ENCODE measurements around the gene ARPC1A.
"Not testable (repeated sequence)": the region's sequence is repeated elsewhere in the genome, so short reads cannot be mapped to it uniquely, and the experiment has no call there.

Gene ARPC1A

DNA sequence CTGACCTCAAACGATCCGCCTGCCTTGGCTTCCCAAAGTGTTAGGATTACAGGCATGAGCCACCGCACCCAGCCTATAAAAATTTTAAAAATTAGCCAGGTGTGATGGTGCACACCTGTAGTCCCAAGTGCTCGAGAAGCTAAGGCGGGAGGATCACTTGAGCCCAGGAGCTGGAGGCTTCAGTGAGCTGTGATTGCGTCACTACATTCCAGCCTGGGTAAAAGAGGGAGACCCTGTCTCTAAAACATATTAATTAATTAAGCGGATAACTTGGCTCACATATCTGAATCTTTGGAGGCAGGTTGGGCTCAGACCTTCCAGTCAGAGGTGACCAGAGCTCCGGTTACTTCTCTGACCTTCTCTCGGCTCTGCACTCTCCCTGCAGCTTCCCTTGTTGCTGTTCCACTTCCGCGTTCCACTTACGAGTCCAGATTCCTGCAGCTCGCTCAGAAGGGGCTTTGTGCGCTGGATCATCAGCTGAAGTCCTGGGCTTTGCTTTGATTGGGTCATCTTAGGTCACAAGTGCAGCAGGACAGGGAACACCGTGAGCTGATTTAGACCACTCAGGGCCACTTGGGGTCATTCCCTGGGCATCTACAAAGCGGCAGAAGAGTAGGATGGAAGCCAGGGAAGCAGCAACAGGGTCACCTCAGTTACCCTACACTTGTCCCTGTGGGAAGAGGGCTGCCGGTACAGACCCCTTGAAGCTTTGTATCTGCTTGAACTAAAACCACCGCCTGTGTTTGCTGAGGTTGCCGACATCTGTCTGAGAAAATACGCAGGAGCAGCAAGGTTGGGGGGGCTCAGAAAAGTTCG is 46.8 kb downstream of the ARPC1A start:
- DNase-seq, result no peak

DNA sequence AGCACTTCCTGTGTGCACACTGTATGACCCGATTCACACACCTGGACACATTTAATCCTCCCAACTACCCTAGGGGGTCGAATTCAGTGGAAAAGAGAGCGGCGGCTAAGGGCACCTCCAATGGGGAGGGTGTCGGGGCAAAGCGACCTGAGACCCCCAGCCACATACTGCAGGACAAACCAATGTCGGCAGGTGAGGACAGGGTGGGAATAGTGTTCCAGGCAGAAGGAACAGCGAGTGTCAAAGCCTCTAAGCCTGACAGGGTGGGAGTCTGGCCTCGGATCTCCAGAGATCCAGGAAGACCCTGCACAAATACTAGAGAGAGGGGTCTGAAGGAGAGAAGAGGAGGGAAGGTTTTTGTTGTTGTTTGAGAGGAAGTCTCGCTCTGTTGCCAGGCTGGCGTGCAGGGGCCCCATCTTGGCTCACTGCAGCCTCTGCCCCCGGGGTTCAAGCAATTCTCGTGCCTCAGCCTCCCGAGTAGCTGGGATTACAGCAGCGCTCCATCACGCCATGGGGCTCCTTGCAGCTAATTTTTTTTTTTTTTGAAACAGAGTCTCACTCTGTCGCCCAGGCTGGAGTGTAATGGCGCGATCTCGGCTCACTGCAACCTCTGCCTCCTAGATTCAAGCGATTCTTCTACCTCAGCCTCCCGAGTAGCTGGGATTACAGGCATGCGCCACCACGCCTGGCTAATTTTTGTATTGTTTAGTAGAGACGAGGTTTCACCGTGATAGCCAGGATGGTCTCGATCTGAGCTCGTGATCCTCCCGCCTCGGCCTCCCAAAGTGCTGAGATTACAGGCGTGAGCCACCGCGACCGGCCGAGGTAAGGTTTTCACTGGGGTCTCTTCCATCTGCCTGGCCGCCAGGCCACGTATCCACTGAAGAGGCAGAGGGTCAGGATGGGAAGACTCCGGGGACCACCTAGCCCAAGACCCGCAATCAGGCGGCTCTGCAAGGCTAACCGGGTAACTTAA is 47.7 kb downstream of the ARPC1A start:
- DNase-seq, result no peak

DNA sequence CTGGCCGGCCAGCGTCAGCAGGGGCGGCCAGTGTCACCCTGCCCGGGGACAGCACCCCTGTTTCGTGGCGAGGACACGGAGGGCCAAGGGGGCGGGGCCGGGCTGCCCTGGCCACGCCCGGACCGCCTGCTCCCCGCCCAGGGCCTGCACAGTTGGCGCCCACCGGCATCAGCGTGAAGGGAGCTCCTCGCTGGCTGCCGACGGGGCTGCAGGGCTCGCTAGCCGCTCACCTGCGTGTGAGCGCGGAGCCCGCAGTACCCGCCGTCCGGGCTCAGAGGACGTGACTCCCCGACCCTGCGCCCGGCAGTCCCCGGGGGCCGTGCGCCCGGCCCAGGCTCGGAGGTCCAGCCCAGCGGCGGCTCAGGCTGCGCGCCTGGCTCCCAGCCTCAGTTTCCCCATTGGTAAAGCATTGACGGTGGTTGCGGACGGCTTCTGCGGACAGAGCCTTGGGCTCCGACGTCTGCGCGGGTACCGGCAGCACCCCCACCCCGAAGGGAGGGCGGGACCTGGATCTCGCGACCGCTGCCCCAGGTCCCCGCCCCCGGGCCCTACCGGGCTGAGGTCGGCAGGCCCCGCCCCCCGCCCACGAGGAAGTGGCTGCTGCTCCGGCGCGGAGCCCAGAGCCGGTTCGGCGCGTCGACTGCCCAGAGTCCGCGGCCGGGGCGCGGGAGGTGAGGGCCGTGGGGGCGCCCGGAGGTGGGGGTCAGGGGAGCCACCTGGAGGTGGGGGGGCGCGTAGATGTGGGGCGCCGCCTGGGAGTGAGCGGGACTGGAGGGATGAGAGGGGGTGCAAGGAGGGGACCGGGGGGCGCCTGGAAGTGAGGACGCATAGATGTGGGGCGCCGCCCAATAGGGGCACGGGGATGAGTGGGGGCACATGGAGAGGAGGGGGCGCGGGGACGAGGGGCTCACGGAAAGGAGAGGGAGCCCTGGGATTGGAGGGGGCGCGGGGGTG is 48.7 kb downstream of the ARPC1A start, which contains the start of gene ARPC1B:
TSS of gene ARPC1B (plus strand) at position 620 of the 954 bp plus-strand sequence. CDS start 10,985 bp downstream, outside the sequence.
- DNase-seq, result peak; percentile 95

DNA sequence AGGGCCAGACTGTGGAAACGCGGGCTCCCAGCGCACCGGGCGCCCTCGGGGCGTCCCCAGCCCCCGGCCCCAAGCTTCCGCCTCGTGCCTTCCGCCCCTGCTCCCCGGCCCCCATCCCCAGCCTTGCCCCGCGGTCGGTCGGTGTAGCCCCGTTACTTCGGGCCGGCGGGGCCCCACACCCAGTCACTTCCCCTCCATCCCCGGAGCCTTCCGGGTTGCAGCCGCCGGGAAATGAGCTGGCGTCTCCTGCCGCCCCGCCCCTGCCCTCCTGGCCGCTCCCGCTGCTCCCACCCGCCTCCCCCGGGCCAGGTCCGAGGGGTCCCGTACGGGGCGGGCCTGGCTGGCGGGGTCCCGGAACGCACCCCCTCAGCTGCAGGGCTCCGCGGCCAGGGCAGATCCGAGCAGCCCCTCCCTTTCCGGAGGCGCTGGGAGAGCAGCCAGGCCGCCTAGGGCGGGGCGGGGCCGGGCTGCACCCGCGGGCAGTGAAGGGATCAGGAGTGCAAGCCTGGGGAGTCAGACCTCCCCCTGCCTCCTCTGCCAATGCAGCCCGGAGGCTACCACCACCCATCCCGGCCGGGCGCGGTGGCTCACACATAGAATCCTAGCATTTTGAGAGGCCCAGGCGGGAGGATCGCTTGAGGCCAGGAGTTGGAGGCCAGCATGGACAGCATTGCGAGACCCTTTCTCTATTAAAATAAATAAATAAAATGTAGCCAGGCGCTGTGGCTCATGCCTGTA is 49.5 kb downstream of the ARPC1A start:
- DNase-seq, result peak; percentile 89

DNA sequence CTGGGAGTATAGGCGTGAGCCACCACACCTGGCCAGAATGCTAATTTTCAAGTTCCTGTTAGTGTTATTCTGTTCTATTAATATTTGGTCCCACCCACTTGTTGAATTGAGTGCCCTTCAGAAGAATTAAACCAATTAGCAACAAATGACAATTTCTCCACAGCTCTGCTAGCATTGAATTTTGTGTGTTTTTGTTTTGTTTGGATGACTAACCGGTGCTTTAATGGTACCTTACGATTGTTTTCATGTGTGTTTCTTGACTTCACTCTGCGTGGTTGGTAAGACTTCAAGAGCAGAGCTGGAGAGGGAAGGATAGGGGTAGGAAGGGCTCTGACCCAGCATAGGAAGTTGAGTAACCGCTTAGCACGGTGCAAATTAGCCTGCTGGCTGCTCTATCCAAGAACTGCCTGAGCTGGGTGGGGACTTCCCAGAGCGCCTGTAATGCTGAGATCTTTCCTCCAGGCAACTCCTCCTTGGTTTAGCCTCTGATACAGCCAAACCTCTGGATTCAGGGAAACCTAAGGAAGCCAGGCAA is 53.4 kb downstream of the ARPC1A start:
- peak; percentile 84 for DNase-seq

DNA sequence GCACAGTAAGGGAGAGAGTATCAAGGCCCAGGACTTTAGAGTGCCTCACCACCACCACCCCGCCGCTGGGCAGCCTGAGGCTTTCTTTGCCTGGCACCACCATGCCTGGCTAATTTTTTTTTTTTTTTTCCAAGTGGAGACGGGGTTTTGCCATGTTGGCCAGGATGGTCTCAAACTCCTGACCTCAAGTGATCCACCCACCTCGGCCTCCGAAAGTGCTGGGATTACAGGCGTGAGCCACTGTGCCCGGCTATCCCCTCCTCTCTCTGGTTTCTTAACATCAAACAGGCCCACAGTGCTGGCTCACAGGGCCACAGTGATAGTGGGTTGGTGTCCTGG is 54.0 kb downstream of the ARPC1A start:
- DNase-seq, result not testable (repeated sequence)

DNA sequence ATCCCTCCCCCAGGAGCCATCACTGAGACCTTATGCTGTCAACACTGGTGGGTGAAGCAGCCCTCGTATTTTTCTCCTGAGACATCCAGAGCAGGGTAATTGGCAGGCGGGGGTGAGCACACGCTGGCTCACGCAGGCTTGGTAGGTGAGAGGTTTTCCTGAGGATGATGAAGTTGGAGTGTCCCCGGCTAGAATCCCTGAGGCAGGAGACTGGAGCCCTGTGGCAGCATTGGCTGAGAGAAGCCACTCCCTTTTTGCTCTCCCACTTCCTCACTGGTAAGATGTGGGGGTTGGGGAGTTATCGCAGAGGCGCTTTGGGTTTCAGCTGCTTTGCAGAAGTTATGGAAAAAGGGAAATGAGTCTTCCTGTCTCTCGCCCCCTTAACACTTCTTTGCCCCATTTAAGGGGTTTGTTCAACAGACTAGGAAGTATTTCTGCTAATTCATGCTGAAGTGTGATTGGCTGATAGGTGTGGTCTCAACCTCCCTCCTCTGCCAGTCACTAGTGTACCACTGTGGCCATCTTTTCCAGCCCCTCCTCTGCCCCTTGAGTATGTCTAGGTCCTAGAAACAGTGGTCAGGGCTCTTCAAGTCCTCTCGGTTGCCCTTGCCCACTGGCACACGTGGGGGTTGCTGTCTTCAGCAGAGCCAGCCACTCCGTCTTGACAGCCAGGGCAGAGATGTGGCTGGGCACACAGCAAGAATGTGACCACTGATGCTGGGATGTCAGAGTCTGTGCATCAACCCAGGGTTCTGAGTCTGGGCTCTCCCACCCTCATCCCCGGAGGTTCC is 54.5 kb downstream of the ARPC1A start:
- DNase-seq, result peak; percentile 76

DNA sequence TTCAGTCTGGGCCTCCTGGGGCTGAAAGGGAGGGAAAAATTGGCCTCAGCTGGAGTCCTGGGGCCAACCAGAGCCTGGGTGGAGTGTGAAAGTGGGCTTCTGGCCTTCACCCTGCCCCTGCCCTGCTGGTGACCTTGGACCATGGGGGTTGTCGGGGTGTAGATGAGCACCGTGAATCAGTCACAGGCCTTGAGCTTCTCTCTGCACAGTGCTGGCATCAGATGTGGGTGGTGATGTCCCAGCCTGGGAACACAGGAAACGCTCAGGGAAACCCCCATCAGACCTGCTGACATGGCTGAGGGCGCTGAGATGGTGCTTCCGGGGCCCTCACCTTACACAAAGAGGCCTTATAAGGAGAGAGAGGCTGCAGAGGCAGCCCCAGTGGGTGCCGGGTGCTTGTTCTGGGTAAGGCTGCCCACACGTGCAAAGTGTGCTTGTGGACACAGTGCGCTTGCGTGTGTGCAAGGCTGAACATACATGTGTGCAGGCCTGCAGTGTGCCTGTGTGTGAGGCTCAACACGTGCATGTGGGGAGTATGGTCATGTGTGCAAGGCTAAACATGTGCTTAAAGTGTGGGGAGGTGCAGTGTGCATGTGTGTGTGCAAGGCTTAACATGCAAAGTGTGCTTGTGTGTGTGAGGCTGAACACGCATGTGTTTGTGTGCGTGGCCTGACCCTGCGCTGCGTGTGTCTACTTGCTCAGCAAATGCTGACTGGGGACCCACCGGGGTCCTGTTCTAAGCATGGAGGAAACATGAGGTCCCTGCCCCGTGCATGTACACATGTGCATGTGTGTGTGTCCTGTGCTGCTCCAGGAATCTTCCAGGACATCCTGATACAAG is 55.3 kb downstream of the ARPC1A start:
- peak; percentile 96 for DNase-seq

DNA sequence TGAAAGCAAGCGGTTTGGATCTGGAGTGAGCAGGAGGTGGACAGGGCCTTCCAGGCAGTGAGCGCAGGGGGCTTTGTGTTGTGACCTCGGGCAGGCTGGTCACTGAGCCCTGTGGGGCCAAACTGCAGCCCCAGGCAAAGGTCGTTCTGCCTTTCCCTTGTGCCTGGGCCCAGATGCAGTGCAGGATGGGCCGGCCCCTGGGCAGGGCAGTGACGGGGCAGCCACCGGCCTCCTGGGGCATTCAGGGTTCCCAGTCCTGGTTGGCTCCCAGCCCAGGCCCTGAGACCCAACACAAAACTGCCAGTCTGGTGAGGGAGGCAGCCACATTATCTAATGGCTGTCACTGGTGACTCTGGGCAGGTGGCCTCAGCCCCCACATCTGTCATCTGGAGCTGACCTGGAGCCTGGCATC is 56.0 kb downstream of the ARPC1A start:
- DNase-seq, result no peak

DNA sequence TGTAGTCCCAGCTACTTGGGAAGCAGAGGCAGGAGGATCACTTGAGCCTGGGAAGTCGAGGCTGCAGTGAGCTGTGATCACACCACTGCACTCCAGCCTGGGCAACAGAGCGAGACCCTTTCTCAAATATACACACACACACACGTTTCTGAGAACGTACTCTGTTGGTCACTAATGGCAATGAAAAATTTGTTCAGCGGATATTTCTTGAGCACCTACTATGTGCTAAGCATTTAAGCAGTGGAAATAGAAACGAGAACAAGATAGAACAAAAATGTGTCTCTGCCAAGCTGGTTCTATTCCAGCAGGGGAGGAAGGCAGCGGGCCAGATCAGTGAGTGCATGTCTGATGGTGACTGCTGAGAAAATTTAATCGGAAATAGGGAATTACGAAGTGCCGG is 57.5 kb downstream of the ARPC1A start:
- no peak for DNase-seq

DNA sequence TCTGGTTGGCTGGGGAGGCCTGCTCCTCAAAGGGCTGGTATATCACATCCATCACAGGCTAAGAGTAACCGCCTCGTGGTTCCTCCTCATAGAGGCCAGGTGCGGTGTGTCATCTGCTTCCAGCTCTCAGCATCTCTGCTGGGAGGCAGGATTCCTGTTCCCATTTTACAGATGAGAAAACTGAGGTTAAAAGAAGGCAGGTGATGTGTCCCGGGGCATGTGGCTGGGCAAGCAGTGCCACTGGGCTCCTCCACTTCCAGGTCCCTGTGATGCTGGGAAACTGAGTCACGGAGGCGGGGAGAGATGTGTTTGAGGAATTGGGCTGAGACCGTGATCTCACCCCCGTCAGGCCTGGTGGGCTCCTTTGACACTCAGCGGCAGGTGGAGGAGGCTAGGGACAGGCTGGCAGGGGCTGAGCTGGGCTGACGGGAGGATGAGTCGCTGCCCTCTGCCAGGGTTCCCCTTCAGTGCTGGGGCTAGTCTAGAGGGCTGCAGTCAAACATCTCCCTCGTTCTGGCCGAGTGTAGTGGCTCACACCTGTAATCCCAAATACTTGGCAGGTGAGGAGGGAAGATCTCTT is 58.2 kb downstream of the ARPC1A start:
- no peak for DNase-seq

DNA sequence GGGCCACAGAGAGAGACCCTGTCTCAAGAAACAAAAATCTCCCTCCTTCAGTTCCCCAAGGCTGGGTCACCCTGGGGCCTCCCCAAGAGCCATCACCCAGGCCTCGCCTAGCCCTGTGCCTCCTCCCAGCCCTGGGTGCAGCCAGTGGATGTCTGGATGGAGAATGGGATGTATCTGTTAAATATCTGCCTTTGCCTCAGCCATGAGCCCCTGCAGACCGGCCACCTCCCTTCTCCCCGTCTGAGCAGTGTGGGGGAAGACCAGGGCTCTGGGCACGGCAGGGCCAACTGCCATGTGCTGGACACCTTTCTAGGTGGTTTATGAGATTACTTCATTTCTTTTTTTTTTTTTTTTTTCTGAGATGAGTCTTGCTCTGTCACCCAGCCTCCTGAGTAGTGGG is 58.8 kb downstream of the ARPC1A start:
- no peak for DNase-seq

DNA sequence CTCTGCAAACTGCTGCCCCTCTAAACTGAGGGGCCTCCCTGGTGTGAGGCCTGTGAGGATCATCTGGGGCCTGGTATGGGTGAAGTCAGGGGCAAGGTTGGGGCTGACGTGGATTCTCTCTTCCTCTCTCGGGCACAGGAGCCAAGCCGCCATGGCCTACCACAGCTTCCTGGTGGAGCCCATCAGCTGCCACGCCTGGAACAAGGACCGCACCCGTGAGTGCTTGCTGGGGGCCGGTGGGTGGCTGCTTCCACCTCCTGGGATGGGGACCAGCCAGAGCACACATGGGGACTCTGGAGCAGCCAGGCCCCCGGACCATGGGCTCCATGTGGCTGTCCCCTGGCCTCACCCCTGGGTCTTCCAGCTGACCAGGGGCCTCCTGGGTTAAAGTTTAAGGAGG is 59.9 kb downstream of the ARPC1A start:
- no peak for DNase-seq

DNA sequence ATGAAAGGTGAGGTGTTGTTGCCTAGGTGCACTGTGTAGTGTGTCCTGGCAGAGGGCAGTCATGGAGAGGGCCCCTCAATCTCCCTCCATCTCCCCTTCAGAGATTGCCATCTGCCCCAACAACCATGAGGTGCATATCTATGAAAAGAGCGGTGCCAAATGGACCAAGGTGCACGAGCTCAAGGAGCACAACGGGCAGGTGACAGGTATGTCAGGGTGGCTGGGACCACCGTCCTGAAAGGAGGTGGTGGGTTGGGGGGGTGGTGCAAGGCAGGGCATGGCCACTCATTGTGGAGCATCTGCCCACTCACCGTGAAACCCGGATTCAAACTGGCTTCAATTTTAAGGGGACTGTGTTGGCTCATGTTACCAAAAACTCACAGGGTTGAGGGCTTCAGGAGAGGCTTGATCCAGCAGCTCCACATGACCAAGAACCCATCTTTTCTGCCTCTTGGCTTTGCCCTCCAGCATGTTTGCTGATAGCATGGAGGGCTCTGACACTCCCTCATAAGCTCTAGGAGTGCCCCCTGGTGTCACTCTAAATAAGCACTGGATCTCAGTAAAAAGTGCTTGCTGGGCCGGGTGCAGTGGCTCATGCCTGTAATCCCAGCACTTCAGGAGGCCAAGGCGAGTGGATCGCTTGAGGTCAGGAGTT is 61.0 kb downstream of the ARPC1A start:
- no peak for DNase-seq

DNA sequence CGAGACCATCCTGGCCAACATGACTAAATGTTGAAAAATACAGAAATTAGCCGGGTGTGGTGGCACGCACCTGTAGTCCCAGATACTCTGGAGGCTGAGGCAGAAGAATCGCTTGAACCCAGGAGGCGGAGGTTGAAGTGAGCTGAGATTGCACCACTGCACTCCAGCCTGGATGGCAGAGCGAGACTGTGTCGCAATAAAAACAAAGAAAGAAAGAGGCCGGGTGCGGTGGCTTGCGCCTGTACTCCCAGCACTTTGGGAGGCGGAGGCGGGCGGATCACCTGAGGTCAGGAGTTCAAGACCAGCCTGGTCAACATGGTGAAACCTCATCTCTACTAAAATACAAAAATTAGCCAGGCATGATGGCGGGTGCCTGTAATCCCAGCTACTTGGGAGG is 61.5 kb downstream of the ARPC1A start:
- not testable (repeated sequence) for DNase-seq

DNA sequence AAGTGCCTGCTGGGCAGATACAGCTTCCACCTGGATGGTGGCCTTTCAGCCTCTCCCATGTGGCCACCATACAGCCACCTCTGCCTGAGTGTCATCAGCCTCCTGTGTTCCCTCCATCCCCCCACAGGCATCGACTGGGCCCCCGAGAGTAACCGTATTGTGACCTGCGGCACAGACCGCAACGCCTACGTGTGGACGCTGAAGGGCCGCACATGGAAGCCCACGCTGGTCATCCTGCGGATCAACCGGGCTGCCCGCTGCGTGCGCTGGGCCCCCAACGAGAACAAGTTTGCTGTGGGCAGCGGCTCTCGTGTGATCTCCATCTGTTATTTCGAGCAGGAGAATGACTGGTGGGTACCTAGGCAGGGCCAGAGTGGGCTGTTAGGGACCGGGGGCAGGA is 62.2 kb downstream of the ARPC1A start:
- DNase-seq, result no peak

DNA sequence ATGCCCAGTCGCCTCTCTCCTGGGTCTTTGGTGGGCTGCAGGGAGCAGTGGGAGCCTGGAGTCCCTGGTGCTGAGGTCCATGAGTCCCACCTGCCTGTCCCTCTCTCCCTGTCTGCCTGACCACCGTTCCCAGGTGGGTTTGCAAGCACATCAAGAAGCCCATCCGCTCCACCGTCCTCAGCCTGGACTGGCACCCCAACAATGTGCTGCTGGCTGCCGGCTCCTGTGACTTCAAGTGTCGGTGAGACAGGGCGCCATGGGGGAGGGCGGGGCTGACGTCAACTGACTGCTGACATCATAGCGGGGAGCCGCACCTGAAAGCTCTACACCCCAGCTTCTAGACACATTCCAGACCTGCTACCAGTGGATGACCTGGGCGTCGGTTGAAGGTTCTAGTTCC is 64.1 kb downstream of the ARPC1A start:
- DNase-seq, result no peak

DNA sequence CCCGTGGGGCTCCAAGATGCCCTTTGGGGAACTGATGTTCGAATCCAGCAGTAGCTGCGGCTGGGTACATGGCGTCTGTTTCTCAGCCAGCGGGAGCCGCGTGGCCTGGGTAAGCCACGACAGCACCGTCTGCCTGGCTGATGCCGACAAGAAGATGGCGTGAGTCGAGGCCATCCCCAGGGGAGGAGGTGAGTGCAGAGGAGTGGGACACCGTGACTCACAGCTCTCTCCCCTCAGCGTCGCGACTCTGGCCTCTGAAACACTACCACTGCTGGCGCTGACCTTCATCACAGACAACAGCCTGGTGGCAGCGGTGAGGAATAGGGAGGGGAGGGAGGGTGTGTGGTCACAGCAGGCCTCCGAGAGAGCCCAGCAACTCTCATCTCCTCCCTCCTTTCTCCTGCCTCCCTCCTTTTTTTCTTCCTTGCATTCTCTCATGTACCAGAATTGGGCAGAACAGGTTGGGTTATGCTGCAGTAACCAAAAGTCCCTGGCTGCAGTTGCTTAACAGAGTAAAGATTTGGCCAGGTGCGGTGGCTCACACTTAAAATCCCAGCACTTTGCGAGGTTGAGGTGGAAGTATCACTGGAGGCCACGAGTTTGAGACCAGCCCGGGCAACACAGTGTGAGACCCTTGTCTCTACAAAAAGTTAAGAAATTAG is 65.4 kb downstream of the ARPC1A start:
- DNase-seq, result no peak
